Measurements from ENCODE around the gene BCAS3.

GRCh38 chr17:60677308-60678117 lies at the start of gene BCAS3:
- TF ChIP-seq GATA3 (IDR thresholded peaks at IDR 0.05; ENCODE audit: low read depth, low read length) (no peak), GATA2 (IDR thresholded peaks at IDR 0.05; ENCODE audit: low read depth, low read length) (no peak)

Data from SH-SY5Y (cell line).